HCT116 (cell line): Measurements from ENCODE around the gene SRGN. TPM values are rescaled to one million over a fixed set of nuclear protein-coding genes. Genes with fewer than 3 reads are reported as not detected.

ENCODE experiments used
- ATAC-seq: fragments of 200-7000 bp; cut with Tn5 transposase; 2 replicates; pipeline ENCODE4 v1.9.1; 2020; ENCODE audit warnings: mild to moderate bottlenecking, moderate library complexity
- BruUV-seq: library from RNA; stranded (reverse); fragments of 400-500 nt; replicated peaks from 2 replicates; lab custom pipeline; 2021; lab: Mats Ljungman, UMichigan
- CTCF ChIA-PET: fragments of 300-600 bp; sonication (Branson Sonifier 250); formaldehyde crosslinking; loops from one replicate; lab custom pipeline; 2021; ENCODE audit warnings: antibody characterized with exemption; lab: Charles Lee
- POLR2A ChIA-PET: fragments of 300-600, 350-600 bp; sonication (Branson Sonifier 250); formaldehyde crosslinking; loops from one replicate; lab custom pipeline; 2021; ENCODE audit warnings: antibody characterized with exemption; lab: Charles Lee
- RAD21 ChIA-PET, 2 experiments: fragments of 300-600 bp; sonication (Branson Sonifier 250); formaldehyde crosslinking; loops; one replicate each; lab custom pipeline; 2023; ENCODE audit warnings: low total read pairs in 2 of 2; ENCODE audit not compliant: uncharacterized antibody in 2 of 2, unreplicated experiment in 2 of 2, low non-redundant PET in 1 of 2; lab: Charles Lee
- DNase-seq: peaks from one replicate; pipeline ENCODE4 v3.0.0-alpha.2; 2010; ENCODE audit warnings: low read depth, low spot score
- H2AFZ ChIP-seq: fragments of 200-600 bp; shearing (Covaris generic), sonication (generic); 2 replicates; pipeline ENCODE4 v1.6.1; 2017; ENCODE audit warnings: low read depth, mixed run types, mixed read lengths, antibody characterized with exemption, low read length; ENCODE audit not compliant: poor library complexity, severe bottlenecking
- H3K27ac ChIP-seq: 2 replicates; pipeline ENCODE4 v1.5.1; 2012; ENCODE audit warnings: low read depth, low read length
- H3K27me3 ChIP-seq: fragments of 200-600 bp; sonication (generic); 2 replicates; pipeline ENCODE4 v1.6.1; 2016; ENCODE audit warnings: mixed run types, low read length, mixed read lengths; ENCODE audit not compliant: insufficient read depth
- H3K36me3 ChIP-seq, 2 experiments: fragments of 200-500 bp in 1 of 2; fragments of 200-600 bp in 1 of 2; sonication (Bioruptor generic) in 1 of 2; sonication (generic) in 1 of 2; 2 replicates each; pipeline versions ENCODE4 v1.5.1 to v1.6.1; 2014 to 2016; ENCODE audit warnings: low read length in 2 of 2, inconsistent platforms in 1 of 2, mixed read lengths in 1 of 2, mixed run types in 1 of 2; ENCODE audit not compliant: insufficient read depth in 2 of 2, control insufficient read depth in 1 of 2
- H3K4me1 ChIP-seq, 2 experiments: fragments of 200-600 bp in 1 of 2; sonication (generic) in 1 of 2; 2 replicates each; pipeline versions ENCODE4 v1.5.1 to v1.6.1; 2012 to 2017; ENCODE audit warnings: low read length in 2 of 2, inconsistent platforms in 1 of 2, mild to moderate bottlenecking in 1 of 2, mixed read lengths in 1 of 2, mixed run types in 1 of 2, moderate library complexity in 1 of 2; ENCODE audit not compliant: insufficient read depth in 2 of 2, control insufficient read depth in 1 of 2
- H3K4me2 ChIP-seq: fragments of 200-600 bp; sonication (generic); 2 replicates; pipeline ENCODE4 v1.6.1; 2017; ENCODE audit warnings: mixed run types, low read length, mixed read lengths
- H3K4me3 ChIP-seq, 2 experiments: fragments of 200-600 bp in 1 of 2; sonication (generic) in 1 of 2; replicated peaks in 1 of 2; 2 replicates each; pipeline ENCODE4 v1.5.1; 2011 to 2016; ENCODE audit warnings: low read length in 2 of 2, control low read depth in 1 of 2, low read depth in 1 of 2, mild to moderate bottlenecking in 1 of 2, mixed read lengths in 1 of 2, mixed run types in 1 of 2
- H3K79me2 ChIP-seq: fragments of 200-600 bp; sonication (generic); 2 replicates; pipeline ENCODE4 v1.6.1; 2017; ENCODE audit warnings: mild to moderate bottlenecking, mixed run types, low read length, moderate library complexity, mixed read lengths; ENCODE audit not compliant: insufficient read depth
- H3K9ac ChIP-seq: fragments of 200-600 bp; sonication (generic); 2 replicates; pipeline ENCODE4 v1.6.1; 2016; ENCODE audit warnings: low read length, mixed read lengths
- H3K9me2 ChIP-seq: fragments of 200-600 bp; sonication (generic), shearing (Covaris generic); 2 replicates; pipeline ENCODE4 v1.6.1; 2017; ENCODE audit warnings: mixed run types, mild to moderate bottlenecking, moderate library complexity; ENCODE audit not compliant: insufficient read depth
- H3K9me3 ChIP-seq, 2 experiments: fragments of 200-500 bp in 1 of 2; fragments of 200-600 bp in 1 of 2; sonication (Bioruptor generic) in 1 of 2; sonication (generic) in 1 of 2; 2 replicates each; pipeline ENCODE4 v1.6.1; 2014 to 2017; ENCODE audit warnings: low read length in 2 of 2, mixed read lengths in 2 of 2, inconsistent platforms in 1 of 2, low read depth in 1 of 2, mild to moderate bottlenecking in 1 of 2, mixed run types in 1 of 2, moderate library complexity in 1 of 2; ENCODE audit not compliant: control insufficient read depth in 1 of 2, insufficient read depth in 1 of 2
- H4K20me1 ChIP-seq: fragments of 200-600 bp; sonication (generic), shearing (Covaris generic); 2 replicates; pipeline ENCODE4 v1.6.1; 2017; ENCODE audit warnings: mixed run types, mild to moderate bottlenecking, moderate library complexity; ENCODE audit not compliant: insufficient read depth
- EGR1 ChIP-seq: IDR thresholded peaks from 2 replicates; pipeline ENCODE4 v1.6.1; 2012; ENCODE audit warnings: low read depth
- EZH2 ChIP-seq: fragments of 200-600 bp; sonication (generic); IDR thresholded peaks from 2 replicates; pipeline ENCODE4 v1.6.1; 2017; ENCODE audit warnings: antibody characterized with exemption, mixed run types
- MAX ChIP-seq: IDR thresholded peaks from 2 replicates; pipeline ENCODE4 v1.6.1; 2012
- POLR2A ChIP-seq: IDR thresholded peaks from 2 replicates; pipeline ENCODE4 v1.7.0; 2011; ENCODE audit warnings: borderline replicate concordance; ENCODE audit not compliant: insufficient read depth, insufficient read length; ENCODE audit errors: extremely low read depth
- POLR2AphosphoS5 ChIP-seq: IDR thresholded peaks from 2 replicates; pipeline ENCODE4 v1.6.1; 2011; ENCODE audit warnings: mild to moderate bottlenecking, low read depth, low read length, moderate library complexity
- RAD21 ChIP-seq: IDR thresholded peaks from 2 replicates; pipeline ENCODE4 v1.6.1; 2012; ENCODE audit warnings: low read depth, mild to moderate bottlenecking
- REST ChIP-seq: IDR thresholded peaks from 2 replicates; pipeline ENCODE4 v1.6.1; 2012; ENCODE audit warnings: low read depth
- SIN3A ChIP-seq: IDR thresholded peaks from 2 replicates; pipeline ENCODE4 v1.6.1; 2012; ENCODE audit warnings: low read depth
- SP1 ChIP-seq: IDR thresholded peaks from 2 replicates; pipeline ENCODE4 v1.6.1; 2012; ENCODE audit warnings: low read depth
- SRF ChIP-seq: IDR thresholded peaks from 2 replicates; pipeline ENCODE4 v1.6.1; 2012; ENCODE audit warnings: low read depth
- YY1 ChIP-seq: IDR thresholded peaks from 2 replicates; pipeline ENCODE4 v1.6.1; 2011; ENCODE audit warnings: low read length, low read depth, moderate library complexity, mild to moderate bottlenecking; ENCODE audit not compliant: insufficient replicate concordance; ENCODE audit errors: extremely low read depth
- ZFX ChIP-seq: fragments of 450-650 bp; IDR thresholded peaks from 2 replicates; pipeline ENCODE4 v1.6.1; 2017
- intact Hi-C: fragments of 100-400 bp; cut with micrococcal nuclease; formaldehyde crosslinking; loops from 2 replicates; pipeline ENCODE4 v1.10.0; 2022
- total RNA-seq: library from RNA; stranded (reverse); gene quantifications from one replicate; pipeline ENCODE4 v1.2.1, GENCODE V29; 2021; ENCODE audit not compliant: unreplicated experiment
- TF ChIP-seq, protein P1 (sequence below), 3 experiments: fragments of 200-600 bp in 1 of 3; sonication (generic) in 1 of 3; IDR thresholded peaks in 2 of 3; conservative IDR thresholded peaks in 1 of 3; 2 replicates each; pipeline ENCODE4 v1.5.1; 2012 to 2017; ENCODE audit warnings: low read depth in 2 of 3, low read length in 2 of 3, antibody characterized with exemption in 1 of 3, borderline replicate concordance in 1 of 3, control low read depth in 1 of 3, mild to moderate bottlenecking in 1 of 3, mixed read lengths in 1 of 3, mixed run types in 1 of 3, moderate library complexity in 1 of 3; ENCODE audit not compliant: insufficient read depth in 1 of 3
- TF ChIP-seq, protein P2 (sequence below): IDR thresholded peaks from 2 replicates; pipeline ENCODE4 v1.6.1; 2012

Gene SRGN
- total RNA-seq, 1 experiment from 2014 or later = 1.8 TPM

- Histone ChIP-seq H3K79me2 (peaks cover 56% of the 10 kb centered on the region), H3K9me2 (no peaks in the 10 kb centered on the region), H3K4me2 (peak overlapping the region; percentile 95), H3K36me3 (no peaks in the 10 kb centered on the region), H2AFZ (no peak overlapping the region), H3K4me1 (peaks cover 6 to 14% of the 10 kb centered on the region in 2 experiments; a peak in 3 of 4 replicates), H3K4me3 (peak overlapping the region; percentile 68 to 84), H4K20me1 (no peaks in the 10 kb centered on the region), H3K27ac (peak overlapping the region; percentile 75)
- intact Hi-C loops = loop anchor here (5.0 kb wide), 1 partner anchor 317 kb away; no protein-coding TSS in a partner anchor
- ChIA-PET POLR2A (no interaction called here), RAD21 (no interaction called here), CTCF (interaction anchor here (0.6 kb wide), 1 partner anchor 98 kb away, joined by 3 read pairs; no protein-coding TSS in a partner anchor)
- DNase-seq (peak; percentile 26), ATAC-seq (peak; percentile 45)
- no peak for TF ChIP-seq POLR2A
- 0 out of 2 replicates have a peak, but pooled peaks have one; percentile 58 for TF ChIP-seq ZFX
- TF ChIP-seq POLR2AphosphoS5 = no peak
- TF ChIP-seq, protein P1, sequence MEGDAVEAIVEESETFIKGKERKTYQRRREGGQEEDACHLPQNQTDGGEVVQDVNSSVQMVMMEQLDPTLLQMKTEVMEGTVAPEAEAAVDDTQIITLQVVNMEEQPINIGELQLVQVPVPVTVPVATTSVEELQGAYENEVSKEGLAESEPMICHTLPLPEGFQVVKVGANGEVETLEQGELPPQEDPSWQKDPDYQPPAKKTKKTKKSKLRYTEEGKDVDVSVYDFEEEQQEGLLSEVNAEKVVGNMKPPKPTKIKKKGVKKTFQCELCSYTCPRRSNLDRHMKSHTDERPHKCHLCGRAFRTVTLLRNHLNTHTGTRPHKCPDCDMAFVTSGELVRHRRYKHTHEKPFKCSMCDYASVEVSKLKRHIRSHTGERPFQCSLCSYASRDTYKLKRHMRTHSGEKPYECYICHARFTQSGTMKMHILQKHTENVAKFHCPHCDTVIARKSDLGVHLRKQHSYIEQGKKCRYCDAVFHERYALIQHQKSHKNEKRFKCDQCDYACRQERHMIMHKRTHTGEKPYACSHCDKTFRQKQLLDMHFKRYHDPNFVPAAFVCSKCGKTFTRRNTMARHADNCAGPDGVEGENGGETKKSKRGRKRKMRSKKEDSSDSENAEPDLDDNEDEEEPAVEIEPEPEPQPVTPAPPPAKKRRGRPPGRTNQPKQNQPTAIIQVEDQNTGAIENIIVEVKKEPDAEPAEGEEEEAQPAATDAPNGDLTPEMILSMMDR (IDR thresholded peaks at IDR 0.05 in 2 of 3, conservative IDR thresholded peaks at IDR 0.05 in 1 of 3; ENCODE audit: borderline replicate concordance in 1 of 3, insufficient read depth in 1 of 3, low read depth in 2 of 3, low read length in 2 of 3) = no peak
- TF ChIP-seq RAD21 = no peak
- TF ChIP-seq, all 23 proteins: peak for 1
- no peaks in the 10 kb centered on the region for H3K27me3 ChIP-seq
- TSS peak; percentile 74 for BruUV-seq
- H3K9ac ChIP-seq = peak overlapping the region; percentile 83
- no peaks in the 10 kb centered on the region for H3K9me3 ChIP-seq
Observed at GRCh38 chr10:69124563-69125268, 36.8 kb downstream of the SRGN start.

DNA sequence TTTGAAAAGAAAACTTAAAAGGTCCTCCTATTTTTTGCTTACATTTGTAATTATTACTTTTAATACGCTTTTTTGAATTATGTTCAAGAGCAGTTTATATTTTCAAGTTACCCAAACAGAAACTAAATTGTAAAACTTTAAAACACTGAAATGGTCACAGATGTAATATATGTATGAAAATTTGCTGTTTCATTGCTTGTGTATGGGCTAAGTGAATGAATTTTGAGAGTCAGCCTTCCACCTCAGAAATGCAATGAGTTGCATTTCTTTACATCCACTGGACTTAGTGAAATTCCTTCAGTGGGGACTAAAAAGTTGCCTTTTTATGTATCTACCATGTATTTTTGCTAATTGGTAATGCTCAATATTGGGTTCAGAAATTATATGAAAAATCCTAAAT is 37.7 kb downstream of the SRGN start:
- no TSS peak for BruUV-seq
- ATAC-seq (no peak), DNase-seq (no peak)
- peaks cover 64% of the 10 kb centered on the region for H3K79me2 ChIP-seq
- peaks cover 6 to 14% of the 10 kb centered on the region in 2 experiments; a peak in 3 of 4 replicates for H3K4me1 ChIP-seq
- ChIA-PET CTCF (no interaction called here), POLR2A (no interaction called here), RAD21 (no interaction called here)
- no peaks in the 10 kb centered on the region for H3K9me2 ChIP-seq
- H3K36me3 ChIP-seq = no peaks in the 10 kb centered on the region
- H2AFZ ChIP-seq = no peak overlapping the region
- H3K9ac ChIP-seq = peak overlapping the region; percentile 83
- H3K4me3 ChIP-seq = peak overlapping the region; percentile 68 to 84
- H3K27me3 ChIP-seq = no peaks in the 10 kb centered on the region
- H3K9me3 ChIP-seq = no peaks in the 10 kb centered on the region
- intact Hi-C loops = no loop called here
- no peak overlapping the region; the same call in 1 of the 2 replicates for H3K27ac ChIP-seq
- peak overlapping the region; percentile 95 for H3K4me2 ChIP-seq
- H4K20me1 ChIP-seq = 0 out of 2 replicates have a peak, but pooled peaks cover 6% of the 10 kb centered on the region
- TF ChIP-seq POLR2AphosphoS5 (no peak), SRF (no peak), EGR1 (no peak), EZH2 (no peak), YY1 (no peak), MAX (no peak), SP1 (no peak), REST (no peak), SIN3A (no peak)
- TF ChIP-seq, protein P2, sequence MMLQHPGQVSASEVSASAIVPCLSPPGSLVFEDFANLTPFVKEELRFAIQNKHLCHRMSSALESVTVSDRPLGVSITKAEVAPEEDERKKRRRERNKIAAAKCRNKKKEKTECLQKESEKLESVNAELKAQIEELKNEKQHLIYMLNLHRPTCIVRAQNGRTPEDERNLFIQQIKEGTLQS = no peak
